RWPE2 (cell line): ENCODE data around the gene RAD18.

Experiments
- ATAC-seq: fragments of 200-7000 bp; cut with Tn5 transposase; 3 replicates; pipeline ENCODE4 v1.9.1; 2021; ENCODE audit warnings: low read depth
- DNase-seq: peaks from one replicate; pipeline ENCODE4 v3.0.0-alpha.2; 2020; ENCODE audit warnings: low spot score
- H3K27ac ChIP-seq: fragments of 450-650 bp; 2 replicates; pipeline ENCODE4 v1.5.1; 2017; ENCODE audit warnings: mild to moderate bottlenecking; ENCODE audit not compliant: poor library complexity, severe bottlenecking
- H3K27me3 ChIP-seq: fragments of 250-450 bp; sonication (Bioruptor Pico); 2 replicates; pipeline ENCODE4 v1.5.1; 2021; ENCODE audit warnings: mild to moderate bottlenecking, moderate library complexity; ENCODE audit not compliant: insufficient read depth, poor library complexity, severe bottlenecking
- H3K36me3 ChIP-seq: fragments of 250-450 bp; sonication (Bioruptor Pico); 2 replicates; pipeline ENCODE4 v1.5.1; 2020; ENCODE audit warnings: low read depth, mild to moderate bottlenecking, moderate library complexity
- H3K4me1 ChIP-seq: fragments of 250-450 bp; sonication (Bioruptor Pico); 2 replicates; pipeline ENCODE4 v1.5.1; 2021; ENCODE audit warnings: mild to moderate bottlenecking, moderate library complexity; ENCODE audit not compliant: insufficient read depth, poor library complexity, severe bottlenecking
- H3K4me3 ChIP-seq: fragments of 250-450 bp; sonication (Bioruptor Pico); 2 replicates; pipeline ENCODE4 v1.5.1; 2021; ENCODE audit warnings: mild to moderate bottlenecking, moderate library complexity; ENCODE audit not compliant: severe bottlenecking
- H3K9me3 ChIP-seq: fragments of 250-450 bp; sonication (Bioruptor Pico); 2 replicates; pipeline ENCODE4 v1.5.1; 2021; ENCODE audit warnings: mild to moderate bottlenecking, moderate library complexity; ENCODE audit not compliant: severe bottlenecking
- TF ChIP-seq, protein P1 (sequence below): fragments of 450-650 bp; IDR thresholded peaks from one replicate; pipeline ENCODE4 v1.5.1; 2017; ENCODE audit warnings: mild to moderate bottlenecking, moderate library complexity; ENCODE audit not compliant: poor library complexity, severe bottlenecking

RAD18 gene

DNA sequence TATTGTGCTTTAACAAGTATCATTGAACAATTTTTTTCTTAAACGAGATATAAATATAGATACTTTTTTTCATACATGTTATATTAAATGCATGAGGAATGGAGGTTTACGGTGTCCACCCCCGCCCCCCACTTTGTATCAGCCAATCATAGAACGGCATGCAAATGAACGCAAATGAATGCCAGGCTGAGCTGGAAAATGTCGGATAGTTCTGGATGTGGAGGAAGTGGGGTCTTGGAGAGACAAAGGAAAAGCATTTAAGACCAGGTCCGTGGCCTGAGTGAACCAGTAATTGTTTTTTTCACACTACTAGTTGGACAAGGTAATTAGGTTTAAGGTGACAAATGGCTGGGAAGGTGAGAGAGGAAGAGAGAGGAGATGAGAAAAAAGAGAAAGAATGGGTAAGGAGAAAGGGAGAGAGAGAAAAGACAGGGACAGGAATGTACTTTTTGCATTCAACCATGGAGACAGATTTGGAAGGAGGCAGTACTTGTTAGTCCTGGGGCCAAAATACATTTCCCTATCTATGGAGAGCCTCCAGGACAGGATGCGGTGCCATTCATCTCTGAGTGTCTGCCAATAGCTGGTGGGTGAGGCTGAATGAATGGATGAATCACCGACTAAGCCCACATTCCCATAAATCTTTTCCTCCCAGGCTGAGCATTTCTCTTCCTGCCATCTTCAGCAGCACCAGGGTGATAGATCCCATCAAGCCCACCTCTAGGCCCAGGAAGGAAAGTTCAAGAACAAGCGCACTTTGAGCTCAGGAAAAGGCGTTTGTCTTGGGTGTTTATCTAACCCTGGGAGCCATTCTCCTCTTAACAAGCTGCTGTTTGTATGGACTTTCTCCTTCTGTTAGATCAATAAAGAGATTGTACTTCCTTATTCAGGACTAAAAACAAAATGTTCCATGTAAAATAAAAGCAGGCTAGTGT is 1.4 kb upstream of the RAD18 start:
- peak overlapping the region; percentile 84 for H3K27ac ChIP-seq
- DNase-seq (no peak), ATAC-seq (peak; percentile 86)

GRCh38 chr3:8962226-8962861 is 928 bp downstream of the RAD18 start:
- DNase-seq = no peak
- ATAC-seq = no peak
- Histone ChIP-seq H3K27ac (peak overlapping the region; percentile 84), H3K9me3 (no peaks in the 10 kb centered on the region), H3K36me3 (peaks cover 41% of the 10 kb centered on the region), H3K4me3 (peak overlapping the region; percentile 76), H3K27me3 (no peaks in the 10 kb centered on the region), H3K4me1 (peaks cover 35% of the 10 kb centered on the region)
- TF ChIP-seq, protein P1, sequence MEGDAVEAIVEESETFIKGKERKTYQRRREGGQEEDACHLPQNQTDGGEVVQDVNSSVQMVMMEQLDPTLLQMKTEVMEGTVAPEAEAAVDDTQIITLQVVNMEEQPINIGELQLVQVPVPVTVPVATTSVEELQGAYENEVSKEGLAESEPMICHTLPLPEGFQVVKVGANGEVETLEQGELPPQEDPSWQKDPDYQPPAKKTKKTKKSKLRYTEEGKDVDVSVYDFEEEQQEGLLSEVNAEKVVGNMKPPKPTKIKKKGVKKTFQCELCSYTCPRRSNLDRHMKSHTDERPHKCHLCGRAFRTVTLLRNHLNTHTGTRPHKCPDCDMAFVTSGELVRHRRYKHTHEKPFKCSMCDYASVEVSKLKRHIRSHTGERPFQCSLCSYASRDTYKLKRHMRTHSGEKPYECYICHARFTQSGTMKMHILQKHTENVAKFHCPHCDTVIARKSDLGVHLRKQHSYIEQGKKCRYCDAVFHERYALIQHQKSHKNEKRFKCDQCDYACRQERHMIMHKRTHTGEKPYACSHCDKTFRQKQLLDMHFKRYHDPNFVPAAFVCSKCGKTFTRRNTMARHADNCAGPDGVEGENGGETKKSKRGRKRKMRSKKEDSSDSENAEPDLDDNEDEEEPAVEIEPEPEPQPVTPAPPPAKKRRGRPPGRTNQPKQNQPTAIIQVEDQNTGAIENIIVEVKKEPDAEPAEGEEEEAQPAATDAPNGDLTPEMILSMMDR = no peak

More for the DNA sequence above, 1.4 kb upstream of the RAD18 start:
- Histone ChIP-seq H3K27me3 (no peaks in the 10 kb centered on the region), H3K4me3 (no peak overlapping the region), H3K9me3 (no peaks in the 10 kb centered on the region), H3K36me3 (peaks cover 22% of the 10 kb centered on the region), H3K4me1 (peaks cover 35% of the 10 kb centered on the region)
- TF ChIP-seq, protein P1 = no peak

DNA sequence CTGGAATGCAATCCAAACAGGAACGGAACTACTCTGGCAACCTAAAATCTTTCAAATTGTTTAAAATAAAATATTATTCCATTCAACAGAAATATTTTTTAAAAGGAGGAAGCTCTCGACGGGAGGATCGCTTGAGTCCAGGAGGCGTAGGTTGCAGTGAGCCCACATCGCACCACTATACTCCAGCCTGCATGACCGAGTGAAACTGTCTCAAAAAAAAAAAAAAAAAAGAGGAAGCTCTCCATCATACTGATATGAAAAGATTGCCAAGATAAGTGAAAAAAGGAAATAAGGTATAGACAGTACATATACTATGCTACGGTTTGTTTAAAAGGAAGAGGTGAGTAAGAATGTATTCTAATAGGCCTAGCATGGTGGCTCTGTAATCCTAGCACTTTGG is 3.6 kb downstream of the RAD18 start:
- no peaks in the 10 kb centered on the region for H3K27me3 ChIP-seq
- H3K4me1 ChIP-seq = peaks cover 24% of the 10 kb centered on the region
- DNase-seq (no peak), ATAC-seq (no peak)
- no peak overlapping the region for H3K27ac ChIP-seq
- H3K36me3 ChIP-seq = peaks cover 61% of the 10 kb centered on the region
- no peak overlapping the region for H3K4me3 ChIP-seq
- TF ChIP-seq, protein P1 = no peak
- H3K9me3 ChIP-seq = no peaks in the 10 kb centered on the region

DNA sequence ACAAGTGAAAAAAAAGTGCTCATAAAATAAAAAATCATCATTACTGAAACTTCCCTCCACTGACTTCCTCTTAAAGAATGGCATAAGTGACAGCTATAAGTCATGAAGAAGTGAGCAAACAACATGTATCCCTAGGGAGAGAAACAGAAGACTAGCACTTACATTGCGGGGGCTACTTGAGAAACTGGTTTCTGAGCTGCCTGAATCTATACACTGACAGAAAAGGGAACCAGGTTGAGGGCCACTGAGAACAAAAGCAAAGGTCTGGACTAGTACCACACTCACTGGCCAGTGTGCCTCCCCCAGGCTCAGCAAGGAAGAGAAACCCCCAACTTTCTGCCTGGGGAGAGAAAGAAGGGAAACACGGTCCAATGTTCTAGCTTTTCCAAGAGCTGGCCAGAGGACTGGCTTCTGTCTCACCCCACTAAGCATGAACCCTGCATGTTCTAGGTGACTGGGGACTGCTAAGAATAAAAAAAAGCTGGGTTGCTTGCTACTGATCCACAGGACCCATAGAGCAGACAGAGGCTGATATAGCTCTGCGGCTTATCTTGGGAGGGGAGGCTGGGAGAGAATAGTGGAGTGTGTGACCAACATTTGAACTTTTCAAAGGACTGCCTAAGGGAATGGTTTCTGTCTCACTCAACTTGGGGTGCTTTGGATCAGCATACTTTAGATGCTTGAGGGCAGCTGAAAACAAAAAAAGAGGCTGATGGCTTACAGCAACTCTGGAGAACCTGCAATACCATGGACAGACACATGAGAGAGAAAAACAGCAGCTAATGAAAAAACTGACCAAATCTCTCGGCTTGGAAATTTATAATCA is 8.1 kb downstream of the RAD18 start:
- DNase-seq = no peak
- TF ChIP-seq, protein P1 = no peak
- H3K27ac ChIP-seq = no peak overlapping the region
- H3K27me3 ChIP-seq = no peaks in the 10 kb centered on the region
- no peak overlapping the region for H3K4me3 ChIP-seq
- no peak for ATAC-seq
- peaks cover 43% of the 10 kb centered on the region for H3K36me3 ChIP-seq
- H3K4me1 ChIP-seq = peaks cover 8% of the 10 kb centered on the region
- H3K9me3 ChIP-seq = no peaks in the 10 kb centered on the region
